ENCODE measurements around the gene NTRK2. TPM values are rescaled to one million over a fixed set of nuclear protein-coding genes. Genes with fewer than 3 reads are reported as not detected.
A peak's percentile ranks its signal among the peaks of the same experiment; 100 is the strongest.

Gene NTRK2
- total RNA-seq, 1 donor from 2014 or later, result 0.02 TPM

DNA sequence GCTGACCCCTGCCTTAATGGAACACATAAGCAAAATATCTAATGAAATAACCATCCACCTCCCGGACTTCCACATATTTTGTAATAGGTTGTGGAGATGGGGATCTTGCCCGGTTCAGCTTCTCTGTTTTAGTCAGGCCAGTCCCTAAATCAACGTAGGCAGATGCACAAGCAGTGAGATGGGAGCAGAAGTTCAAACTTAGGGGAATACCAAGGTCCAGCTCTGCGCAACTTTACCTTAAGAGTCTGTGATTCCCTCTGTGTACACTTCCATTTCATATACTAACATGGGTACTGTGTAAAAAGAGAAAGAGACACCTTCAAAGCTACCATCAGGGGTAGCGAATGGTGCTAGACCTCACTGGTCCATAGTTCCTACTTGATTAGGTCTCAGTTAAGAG is 110.9 kb downstream of the NTRK2 start:
- Mint-ChIP-seq H3K4me1 (peaks cover 7% of the 10 kb centered on the region), H3K9me3 (no peaks in the 10 kb centered on the region), H3K36me3 (no peaks in the 10 kb centered on the region), H3K4me3 (no peak overlapping the region), H3K27ac (no peak overlapping the region), H3K27me3 (ENCODE audit: insufficient read depth, low read depth) (peaks cover 4% of the 10 kb centered on the region)
- H3K4me3 ChIP-seq, result no peak overlapping the region
- no peak overlapping the region for H2AFZ ChIP-seq (replicated peaks)
- DNase-seq (ENCODE audit: low spot score), result no peak
- no peaks in the 10 kb centered on the region for H3F3A ChIP-seq (ENCODE audit: low read depth)
- H3K4me2 ChIP-seq, result no peak overlapping the region
- no peaks in the 10 kb centered on the region for H3K79me2 ChIP-seq (ENCODE audit: low read depth)
- TF ChIP-seq EZH2phosphoT487 (IDR thresholded peaks at IDR 0.05) (no peak), EZH2 (IDR thresholded peaks at IDR 0.05) (no peak), CTCF (IDR thresholded peaks at IDR 0.05) (no peak)
- no peaks in the 10 kb centered on the region for H4K20me1 ChIP-seq (ENCODE audit: low read depth)
- no peaks in the 10 kb centered on the region for H3K36me3 ChIP-seq
- H3K27ac ChIP-seq, result no peak overlapping the region
- H3K4me1 ChIP-seq, result peaks cover 6% of the 10 kb centered on the region
- no peaks in the 10 kb centered on the region for H3K27me3 ChIP-seq
- H3K9me3 ChIP-seq (ENCODE audit: low read depth), result no peaks in the 10 kb centered on the region
- no peak overlapping the region for H3K9ac ChIP-seq

DNA sequence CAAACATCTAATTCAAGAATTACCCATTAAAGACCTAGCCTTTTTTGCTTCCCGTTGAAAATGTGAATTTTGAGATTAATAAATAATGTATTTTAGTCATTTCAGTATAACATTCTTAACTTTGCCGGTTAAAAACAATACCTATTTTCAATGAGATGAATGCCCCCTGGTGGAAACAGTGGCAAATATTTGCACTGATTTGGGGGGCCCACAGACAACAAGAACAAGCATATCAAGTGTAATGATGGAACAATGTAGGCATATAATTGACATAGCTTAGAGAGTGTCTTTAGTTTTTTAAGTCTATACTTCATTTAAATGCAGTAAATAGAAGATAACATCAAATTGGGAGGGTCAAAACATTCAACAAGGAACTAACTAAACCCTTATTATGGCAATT is 111.9 kb downstream of the NTRK2 start:
- Histone ChIP-seq H3K9ac (no peak overlapping the region), H3K79me2 (ENCODE audit: low read depth) (no peaks in the 10 kb centered on the region), H3F3A (ENCODE audit: low read depth) (no peaks in the 10 kb centered on the region), H3K4me2 (no peak overlapping the region), H4K20me1 (ENCODE audit: low read depth) (no peaks in the 10 kb centered on the region), H3K4me3 (no peak overlapping the region), H3K36me3 (no peaks in the 10 kb centered on the region), H3K4me1 (peaks cover 6% of the 10 kb centered on the region), H3K9me3 (ENCODE audit: low read depth) (no peaks in the 10 kb centered on the region), H2AFZ (replicated peaks) (no peak overlapping the region), H3K27ac (no peak overlapping the region), H3K27me3 (no peaks in the 10 kb centered on the region)
- Mint-ChIP-seq H3K27me3 (ENCODE audit: insufficient read depth, low read depth) (peaks cover 4% of the 10 kb centered on the region), H3K27ac (no peak overlapping the region), H3K9me3 (no peaks in the 10 kb centered on the region), H3K36me3 (no peaks in the 10 kb centered on the region), H3K4me1 (peaks cover 16% of the 10 kb centered on the region), H3K4me3 (no peak overlapping the region)
- DNase-seq (ENCODE audit: low spot score), result peak; percentile 38
- TF ChIP-seq CTCF (IDR thresholded peaks at IDR 0.05) (peak; percentile 65), EZH2phosphoT487 (IDR thresholded peaks at IDR 0.05) (no peak)

DNA sequence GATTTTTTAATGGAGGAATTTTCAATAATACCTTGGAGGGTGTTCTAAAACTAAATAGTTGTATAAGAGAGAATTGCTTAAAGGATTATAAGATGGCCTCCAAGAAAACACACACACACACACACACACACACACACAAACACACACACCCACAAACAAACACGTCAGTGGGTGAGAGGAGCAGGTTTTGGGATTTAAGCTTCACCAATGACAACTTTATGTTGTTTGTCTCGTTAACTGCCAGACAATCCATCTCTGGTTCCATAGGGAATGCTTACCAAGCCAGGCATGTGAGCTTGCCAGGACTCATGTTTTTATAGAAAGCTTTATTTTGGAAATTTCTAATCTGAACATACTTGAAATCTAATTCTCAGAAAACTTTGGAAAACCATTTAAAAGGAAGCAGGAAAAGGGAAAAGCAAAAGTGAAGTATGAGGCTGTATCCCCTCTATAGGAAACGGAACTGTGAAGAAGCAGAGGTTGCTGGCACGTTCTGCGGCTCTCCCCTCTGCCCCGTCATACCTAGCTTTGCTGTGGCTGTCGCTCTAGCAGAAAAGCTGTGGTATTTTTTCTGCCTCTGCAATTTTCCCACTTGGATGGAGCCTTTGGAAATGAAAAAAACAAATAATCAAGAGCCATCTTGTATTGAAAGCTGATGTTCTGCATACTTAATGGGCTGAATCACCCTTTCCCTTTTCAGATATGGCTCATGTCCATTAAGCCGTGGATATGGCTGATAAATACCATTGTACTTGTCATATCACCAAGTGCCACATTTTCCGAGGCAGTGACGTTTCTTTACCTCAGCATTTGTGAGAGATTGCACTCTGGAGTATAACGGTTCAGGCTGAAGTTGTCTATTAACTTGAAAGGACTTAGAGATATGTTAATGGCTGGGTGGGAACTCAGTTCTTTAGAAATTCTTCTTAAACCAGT is 112.7 kb downstream of the NTRK2 start:
- Mint-ChIP-seq H3K9me3 (no peaks in the 10 kb centered on the region), H3K4me3 (no peak overlapping the region), H3K27me3 (ENCODE audit: insufficient read depth, low read depth) (peaks cover 4% of the 10 kb centered on the region), H3K4me1 (peaks cover 16% of the 10 kb centered on the region), H3K36me3 (no peaks in the 10 kb centered on the region), H3K27ac (no peak overlapping the region)
- no peaks in the 10 kb centered on the region for H4K20me1 ChIP-seq (ENCODE audit: low read depth)
- no peak overlapping the region for H3K9ac ChIP-seq
- no peaks in the 10 kb centered on the region for H3K27me3 ChIP-seq
- H3K36me3 ChIP-seq, result no peaks in the 10 kb centered on the region
- H2AFZ ChIP-seq (replicated peaks), result no peak overlapping the region
- no peak overlapping the region for H3K27ac ChIP-seq
- TF ChIP-seq EZH2 (IDR thresholded peaks at IDR 0.05), result no peak
- H3K4me3 ChIP-seq, result no peak overlapping the region
- H3K79me2 ChIP-seq (ENCODE audit: low read depth), result no peaks in the 10 kb centered on the region
- no peak for DNase-seq (ENCODE audit: low spot score)
- no peaks in the 10 kb centered on the region for H3F3A ChIP-seq (ENCODE audit: low read depth)
- no peaks in the 10 kb centered on the region for H3K9me3 ChIP-seq (ENCODE audit: low read depth)
- peaks cover 6% of the 10 kb centered on the region for H3K4me1 ChIP-seq
- no peak overlapping the region for H3K4me2 ChIP-seq

Data from neural progenitor cell (in vitro differentiated cells).